GM12872 (cell line): ENCODE results near the gene COX14.

ENCODE experiments used
- CTCF ChIP-seq: IDR thresholded peaks from 3 replicates; pipeline ENCODE4 v1.5.1; 2011; ENCODE audit warnings: low read depth, mild to moderate bottlenecking, low read length, moderate library complexity; ENCODE audit not compliant: insufficient read depth

Gene COX14

GRCh38 chr12:50127546-50127945 is 15.5 kb downstream of the COX14 start:
- no peak for TF ChIP-seq CTCF

GRCh38 chr12:50129290-50129689 is 17.3 kb downstream of the COX14 start:
- TF ChIP-seq CTCF: no peak

GRCh38 chr12:50132505-50133135 is 20.6 kb downstream of the COX14 start:
- no peak for TF ChIP-seq CTCF

GRCh38 chr12:50142993-50143392 is 31.0 kb downstream of the COX14 start:
- no peak for TF ChIP-seq CTCF

GRCh38 chr12:50145439-50145838 is 33.4 kb downstream of the COX14 start:
- TF ChIP-seq CTCF: no peak

DNA sequence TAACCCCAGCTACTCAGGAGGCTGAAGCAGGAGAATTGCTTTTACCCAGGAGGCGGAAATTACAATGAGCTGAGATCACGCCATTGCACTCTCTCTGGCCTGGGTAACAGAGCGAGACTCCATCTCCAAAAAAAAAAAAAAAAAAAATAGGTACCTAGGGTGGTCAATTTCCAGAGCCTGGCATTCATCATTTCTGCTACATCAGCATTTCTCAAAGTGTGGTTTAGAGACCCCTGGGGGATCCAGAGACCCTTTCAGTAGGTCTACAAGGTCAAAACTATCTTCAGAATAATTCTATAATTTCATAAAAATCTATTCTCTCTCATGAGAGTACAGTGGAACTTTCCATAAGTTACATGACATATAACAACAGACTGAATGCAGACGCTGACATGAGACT is 35.2 kb downstream of the COX14 start:
- TF ChIP-seq CTCF: no peak

GRCh38 chr12:50149311-50149710 is 37.3 kb downstream of the COX14 start:
- no peak for TF ChIP-seq CTCF

GRCh38 chr12:50151047-50151687 is 39.1 kb downstream of the COX14 start:
- no peak for TF ChIP-seq CTCF
